ENCODE measurements around the gene BRD9.

The BRD9 gene

DNA sequence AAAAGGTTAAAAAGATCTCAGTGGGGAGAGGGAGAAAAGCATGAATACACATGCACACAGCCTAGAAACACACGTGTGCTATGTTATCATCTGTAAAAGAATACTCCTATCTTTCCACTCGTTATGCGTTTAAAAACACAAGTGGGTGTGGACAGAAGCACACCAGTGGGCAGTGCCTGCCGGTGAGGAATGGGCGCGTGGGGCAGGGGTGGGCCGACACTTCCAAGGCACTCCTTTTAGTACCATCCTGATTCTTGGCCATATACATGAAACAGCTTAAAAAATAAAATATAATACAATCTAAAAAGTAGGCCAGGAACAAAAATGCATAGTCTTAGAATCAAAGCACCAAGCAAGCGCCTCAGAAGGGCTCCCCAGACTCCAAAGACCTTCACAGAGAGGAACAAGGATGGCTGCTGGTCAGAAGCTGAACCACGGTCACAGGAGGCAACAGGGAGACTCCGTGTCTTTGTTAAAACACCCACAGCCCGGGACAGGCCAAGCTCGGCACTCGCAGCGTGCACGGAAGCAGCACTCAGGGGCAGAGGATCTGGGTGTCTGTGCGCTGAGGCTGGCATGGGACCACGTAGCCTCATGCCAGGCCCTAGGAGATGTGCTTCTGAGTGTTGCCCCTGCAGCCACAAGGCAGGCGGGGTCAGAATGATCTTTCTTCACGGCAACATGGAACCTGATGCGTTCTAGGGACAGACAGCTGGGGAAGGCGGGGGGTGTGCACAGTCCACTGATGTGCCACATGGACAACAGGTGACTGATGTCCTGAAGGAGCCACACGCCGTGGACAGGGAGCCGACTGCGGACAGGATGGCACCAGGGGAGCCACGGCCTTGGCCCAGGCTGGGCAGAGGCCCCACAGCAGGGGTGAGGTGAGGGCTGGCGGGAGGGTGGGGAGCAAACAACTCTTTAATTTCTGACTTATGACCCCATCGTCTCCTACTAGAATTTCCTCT lies 15.9 kb downstream of the BRD9 start:
- no peak for DNase-seq

- no peak for DNase-seq
These were observed 16.7 kb downstream of the BRD9 start for GRCh38 chr5:875931-876330.

- DNase-seq, result no peak
These were observed 19.3 kb downstream of the BRD9 start for GRCh38 chr5:873328-873727.

- no peak for DNase-seq
These were observed 20.3 kb downstream of the BRD9 start for GRCh38 chr5:872301-872700.

- DNase-seq, result no peak
These were observed 20.9 kb downstream of the BRD9 start for GRCh38 chr5:871596-872298.

DNA sequence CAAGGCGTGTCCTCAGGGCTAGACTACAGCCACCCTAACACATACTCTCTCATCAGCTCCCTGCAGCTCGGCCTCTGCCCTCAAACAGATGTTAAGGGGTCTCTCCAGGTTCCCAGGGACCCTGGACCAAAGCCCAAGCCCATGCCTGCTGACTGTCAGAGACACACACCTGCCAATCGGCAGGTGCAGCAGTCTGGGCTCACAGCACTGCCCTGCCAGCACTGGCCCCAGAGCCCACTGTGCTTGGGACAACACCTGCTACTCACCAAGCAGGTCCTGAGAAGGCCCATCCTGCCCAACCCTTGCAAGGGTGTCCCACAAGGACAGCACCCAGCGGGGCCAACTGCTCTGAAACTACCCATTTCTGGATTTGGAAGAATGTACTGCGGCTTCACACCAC lies 21.6 kb downstream of the BRD9 start:
- no peak for DNase-seq

GRCh38 chr5:868428-869135 lies 24.0 kb downstream of the BRD9 start:
- no peak for DNase-seq

- no peak for DNase-seq
These were observed 25.2 kb downstream of the BRD9 start for GRCh38 chr5:867300-867870.

DNA sequence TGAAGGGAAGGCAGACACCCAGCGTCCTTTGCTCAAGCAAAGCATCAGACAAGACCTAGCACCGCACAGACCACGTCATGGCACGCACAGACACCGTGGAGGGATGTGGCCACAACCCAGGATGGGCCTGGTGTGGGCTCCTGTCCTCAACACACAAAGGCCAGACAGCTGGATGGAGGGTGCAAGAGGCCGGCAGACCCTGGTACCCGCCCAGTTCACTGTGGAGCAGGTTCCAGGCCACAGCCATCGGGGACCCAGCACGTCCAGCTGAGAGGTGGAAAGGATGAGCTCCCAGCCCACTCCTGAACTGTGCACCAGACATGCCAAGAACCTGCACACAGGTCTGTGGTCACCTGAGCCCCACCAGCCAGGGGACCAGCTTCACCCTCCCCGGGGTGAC lies 26.8 kb downstream of the BRD9 start:
- no peak for DNase-seq

DNA sequence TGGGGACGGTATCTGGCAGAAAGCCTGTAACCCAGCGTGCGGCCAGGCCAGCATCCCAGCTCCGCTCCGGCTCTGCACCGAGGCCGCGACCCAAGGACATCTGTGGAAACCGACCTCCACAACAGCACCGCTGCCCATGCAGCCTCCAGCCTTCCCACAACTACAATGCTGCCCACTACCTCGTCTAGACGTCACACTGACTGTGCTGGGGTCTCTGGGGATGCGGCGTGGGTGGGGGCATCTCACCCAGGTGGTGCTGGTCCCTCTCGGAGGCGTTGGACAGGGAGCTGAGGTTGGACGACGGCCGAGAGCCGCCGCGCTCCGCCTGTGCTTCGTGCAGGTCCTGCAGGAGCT lies 27.5 kb downstream of the BRD9 start:
- no peak for DNase-seq

GRCh38 chr5:864492-865167 lies 28.0 kb downstream of the BRD9 start:
- DNase-seq, result no peak

DNA sequence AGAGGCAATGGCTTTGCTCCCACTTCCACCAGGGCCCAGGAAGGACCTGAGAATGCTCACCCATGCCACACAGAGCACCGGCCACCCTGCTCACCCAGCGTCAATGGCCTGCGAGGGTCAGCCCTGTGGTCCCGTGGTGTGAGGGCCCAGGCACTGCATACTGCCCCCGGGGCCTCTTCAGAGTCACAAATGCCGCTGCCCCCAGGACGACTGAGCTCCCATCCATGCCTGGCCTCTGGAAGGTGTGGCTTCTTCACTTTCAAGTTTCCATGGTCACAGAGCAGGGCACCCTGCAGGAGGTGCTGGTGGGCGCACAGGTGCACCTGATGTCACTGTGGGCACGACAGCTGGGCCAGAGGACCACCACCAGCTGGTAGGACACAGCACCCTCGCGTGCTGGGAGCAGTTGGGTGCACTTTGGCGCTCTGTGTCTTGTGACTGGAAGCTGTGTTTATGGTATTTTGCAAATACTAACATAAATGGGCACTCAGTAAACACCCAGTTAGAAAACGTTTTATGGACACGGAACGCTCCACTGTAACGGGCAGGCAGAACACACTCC lies 29.3 kb downstream of the BRD9 start:
- no peak for DNase-seq

DNA sequence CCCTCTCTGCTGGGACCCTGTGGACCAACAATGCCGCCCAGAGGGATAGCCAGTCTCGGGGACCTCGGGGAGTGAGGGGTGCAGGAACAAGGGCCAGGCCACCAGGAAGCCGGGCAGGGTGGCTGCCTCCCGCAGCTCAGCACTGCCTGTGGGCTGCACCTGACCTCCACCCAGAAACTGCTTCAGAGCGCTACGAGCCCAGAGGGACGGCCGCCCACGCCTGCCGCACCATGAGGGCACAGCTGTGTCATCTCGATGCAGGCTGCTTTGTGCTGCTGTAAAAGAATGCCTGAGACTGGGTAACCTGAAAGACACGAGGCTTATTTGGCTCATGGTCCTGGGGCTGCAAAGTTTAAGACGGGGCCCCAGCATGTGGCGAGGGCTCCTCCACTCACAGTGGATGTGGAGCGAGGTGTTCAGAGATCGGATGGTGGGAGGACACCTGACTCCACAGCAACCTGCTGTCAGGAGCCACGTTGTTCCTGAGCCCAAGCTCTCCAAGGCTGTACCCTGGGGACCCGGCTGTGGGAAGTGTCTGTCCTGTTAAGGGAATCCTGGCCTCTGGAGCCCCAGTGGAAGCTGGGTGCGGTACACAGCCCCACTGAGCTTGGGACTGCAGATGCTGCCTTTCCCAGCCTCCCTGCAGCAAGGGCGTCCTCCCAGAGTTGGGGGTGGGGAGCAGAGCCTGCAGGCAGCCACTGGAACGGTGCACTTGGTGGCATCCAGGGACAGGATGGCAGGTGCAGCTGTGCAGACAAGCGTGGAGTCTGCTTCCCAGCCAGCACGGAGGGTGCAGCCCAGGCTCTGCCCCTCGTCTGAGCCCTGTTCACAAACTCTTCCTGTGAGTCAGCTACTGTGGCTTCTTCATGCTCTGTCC lies 30.0 kb downstream of the BRD9 start:
- no peak for DNase-seq

- no peak for DNase-seq
These were observed 30.9 kb downstream of the BRD9 start for GRCh38 chr5:861442-862366.

- no peak for DNase-seq
These were observed 32.0 kb downstream of the BRD9 start for GRCh38 chr5:860506-861150.

GRCh38 chr5:859798-860296 lies 32.8 kb downstream of the BRD9 start:
- no peak for DNase-seq

DNA sequence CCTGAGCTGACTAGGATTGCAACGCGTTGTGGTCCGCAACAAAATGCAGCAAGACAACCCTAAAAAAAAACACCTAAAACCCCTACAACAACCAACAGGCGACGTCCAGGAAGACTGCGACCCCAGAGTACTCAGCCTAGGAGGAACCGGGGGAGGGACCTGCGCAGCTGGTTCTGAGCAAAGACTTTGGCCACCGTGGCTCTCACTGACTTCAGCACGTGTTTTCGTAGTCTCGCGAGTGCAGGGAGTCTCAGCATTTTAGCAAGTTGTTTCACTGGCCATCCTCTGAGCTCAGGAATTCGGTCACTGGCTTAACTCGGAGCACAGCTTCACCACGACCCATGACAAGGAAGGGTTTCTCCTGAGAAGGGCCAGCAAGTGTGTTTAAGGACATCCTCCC lies 33.2 kb downstream of the BRD9 start:
- DNase-seq, result no peak

- DNase-seq, result no peak
These were observed 33.9 kb downstream of the BRD9 start for GRCh38 chr5:858726-859125.

Data from suppressor macrophage treated with lipopolysaccharide for 4 hours (primary cell).